ENCODE data around the gene PPP1R12C.
"Not testable (repeated sequence)": the region's sequence is repeated elsewhere in the genome, so short reads cannot be mapped to it uniquely, and the experiment has no call there.

Gene PPP1R12C

DNA sequence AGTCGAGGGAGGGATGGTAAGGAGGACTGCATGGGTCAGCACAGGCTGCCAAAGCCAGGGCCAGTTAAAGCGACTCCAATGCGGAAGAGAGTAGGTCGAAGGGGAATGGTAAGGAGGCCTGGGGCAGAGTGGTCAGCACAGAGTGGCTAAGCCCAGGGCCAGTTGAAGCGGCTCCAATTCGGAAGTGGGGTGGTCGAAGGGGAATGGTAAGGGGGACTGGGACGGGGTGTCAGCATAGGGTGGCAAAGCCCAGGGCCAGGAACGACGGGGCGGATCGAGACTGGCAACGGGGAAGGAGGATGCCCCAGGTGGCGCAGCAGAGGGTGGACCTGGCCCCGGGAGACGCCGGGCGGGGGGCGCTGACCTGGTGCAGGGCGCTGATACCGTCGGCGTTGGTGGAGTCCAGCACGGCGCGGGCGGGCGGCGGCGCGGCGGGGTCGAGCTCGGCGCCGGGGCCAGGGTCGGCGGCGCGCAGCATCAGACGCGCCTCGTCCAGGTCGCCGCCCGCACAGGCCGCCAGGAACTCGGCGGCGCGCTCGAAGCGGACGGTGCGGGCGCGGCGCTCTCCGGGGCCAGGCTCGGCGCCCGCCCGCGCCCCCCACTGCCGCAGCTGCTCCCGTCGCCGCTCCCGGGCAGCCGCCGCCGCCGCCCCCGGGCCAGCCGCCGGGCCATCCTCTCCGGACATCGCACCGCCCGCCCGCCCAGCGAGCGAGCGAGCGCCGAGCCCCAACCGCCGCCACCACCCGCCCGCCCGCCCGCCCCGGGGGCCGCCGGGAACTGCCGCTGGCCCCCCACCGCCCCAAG, at the start of gene PPP1R12C:
PPP1R12C (minus strand) TSS at position 779 of the 804 bp plus-strand sequence; CDS start at position 685, 94 bp downstream.
- DNase-seq = no peak

GRCh38 chr19:55166530-55167268, 49.3 kb upstream of the PPP1R12C start, which contains the start of gene DNAAF3:
Gene DNAAF3, minus strand, starts transcription at chr19:55166613. Its CDS starts 200 bp downstream, at chr19:55166413.
- peak; percentile 95 for DNase-seq

GRCh38 chr19:55165952-55166529, 48.6 kb upstream of the PPP1R12C start:
- peak; percentile 84 for DNase-seq

DNA sequence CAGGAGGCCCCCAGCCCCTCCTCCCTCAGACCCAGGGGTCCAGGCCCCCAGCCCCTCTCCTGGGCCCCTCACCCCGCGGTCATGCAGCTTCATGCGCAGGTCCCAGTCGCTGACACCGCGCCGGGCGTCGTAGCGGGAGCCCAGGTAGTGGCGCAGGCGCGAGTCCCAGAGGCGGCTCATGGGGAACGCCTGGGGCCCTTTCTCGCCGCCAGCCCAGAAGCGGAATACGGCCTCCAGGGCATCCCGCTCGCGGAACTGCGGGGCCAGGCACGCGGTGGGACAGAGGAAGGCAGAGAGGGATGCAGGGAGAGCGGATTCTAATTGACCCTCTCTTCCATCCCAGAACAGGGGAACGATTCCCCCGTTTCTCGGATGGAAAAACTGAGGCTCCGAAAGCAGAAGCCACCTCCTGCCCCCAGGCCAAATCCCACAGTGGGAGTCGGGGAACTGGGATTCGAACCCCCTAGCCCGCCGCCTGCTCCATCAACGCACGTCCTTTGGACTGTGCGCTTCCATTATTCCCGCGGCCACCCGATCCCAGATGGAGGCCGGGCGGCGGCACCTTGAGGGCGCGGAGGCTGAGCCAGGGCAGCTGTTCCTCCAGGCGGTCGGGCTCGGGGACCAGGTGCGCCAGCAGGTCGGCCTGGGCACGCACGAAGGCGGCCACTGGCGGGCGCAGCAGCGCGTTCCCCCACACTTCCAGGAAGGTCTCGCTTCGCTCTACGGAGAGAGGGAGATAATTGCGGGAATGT, 44.3 kb upstream of the PPP1R12C start:
- DNase-seq = no peak

- DNase-seq = no peak
Measured at GRCh38 chr19:55160986-55161365, 43.5 kb upstream of the PPP1R12C start.

GRCh38 chr19:55160128-55160985, 42.9 kb upstream of the PPP1R12C start:
- DNase-seq = peak; percentile 88

DNA sequence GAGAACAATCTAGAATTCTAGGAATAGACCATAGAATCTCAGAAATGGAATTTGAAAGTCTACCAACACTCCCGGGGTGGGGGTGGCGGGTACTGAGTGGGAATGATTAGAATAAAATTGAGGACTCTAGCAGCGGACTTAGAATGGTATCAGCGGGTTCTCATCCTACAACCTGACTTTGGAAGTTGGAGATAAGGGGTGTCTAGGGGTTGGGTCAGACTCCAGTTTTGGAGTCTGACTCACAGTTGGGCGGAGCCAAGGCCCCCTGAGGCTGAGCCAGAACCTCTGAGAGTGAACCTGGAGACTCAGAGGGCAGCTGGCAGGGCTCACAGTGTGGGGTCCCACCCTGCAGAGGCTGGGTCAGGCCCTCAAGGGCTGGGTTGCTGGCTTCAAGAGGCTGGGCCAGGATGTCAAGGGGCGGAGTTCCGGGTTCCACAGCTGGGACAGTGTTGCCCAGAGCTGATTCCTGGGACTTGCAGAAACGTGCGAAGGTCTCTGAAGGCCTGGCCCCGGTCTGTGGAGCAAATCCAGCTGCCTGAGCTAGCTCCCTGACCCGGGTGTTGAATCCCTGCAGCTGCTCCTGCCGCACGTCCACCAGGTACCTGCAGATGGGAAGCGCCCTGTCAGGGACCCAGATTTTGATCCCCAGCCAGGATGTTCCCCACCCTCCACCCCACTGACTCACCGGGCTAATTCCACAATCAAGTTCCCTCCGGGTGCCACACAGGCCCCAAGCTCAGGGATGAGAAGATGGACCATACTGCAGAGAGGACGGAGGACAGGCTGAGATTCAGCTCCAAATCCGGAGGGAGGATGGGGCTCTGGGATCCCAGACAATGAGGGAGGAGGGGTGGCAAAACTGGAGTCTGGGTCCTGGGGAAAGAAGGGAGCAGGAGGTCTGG, 41.7 kb upstream of the PPP1R12C start:
- DNase-seq = no peak

- no peak for DNase-seq
Measured at GRCh38 chr19:55158423-55158822, 41.0 kb upstream of the PPP1R12C start.

DNA sequence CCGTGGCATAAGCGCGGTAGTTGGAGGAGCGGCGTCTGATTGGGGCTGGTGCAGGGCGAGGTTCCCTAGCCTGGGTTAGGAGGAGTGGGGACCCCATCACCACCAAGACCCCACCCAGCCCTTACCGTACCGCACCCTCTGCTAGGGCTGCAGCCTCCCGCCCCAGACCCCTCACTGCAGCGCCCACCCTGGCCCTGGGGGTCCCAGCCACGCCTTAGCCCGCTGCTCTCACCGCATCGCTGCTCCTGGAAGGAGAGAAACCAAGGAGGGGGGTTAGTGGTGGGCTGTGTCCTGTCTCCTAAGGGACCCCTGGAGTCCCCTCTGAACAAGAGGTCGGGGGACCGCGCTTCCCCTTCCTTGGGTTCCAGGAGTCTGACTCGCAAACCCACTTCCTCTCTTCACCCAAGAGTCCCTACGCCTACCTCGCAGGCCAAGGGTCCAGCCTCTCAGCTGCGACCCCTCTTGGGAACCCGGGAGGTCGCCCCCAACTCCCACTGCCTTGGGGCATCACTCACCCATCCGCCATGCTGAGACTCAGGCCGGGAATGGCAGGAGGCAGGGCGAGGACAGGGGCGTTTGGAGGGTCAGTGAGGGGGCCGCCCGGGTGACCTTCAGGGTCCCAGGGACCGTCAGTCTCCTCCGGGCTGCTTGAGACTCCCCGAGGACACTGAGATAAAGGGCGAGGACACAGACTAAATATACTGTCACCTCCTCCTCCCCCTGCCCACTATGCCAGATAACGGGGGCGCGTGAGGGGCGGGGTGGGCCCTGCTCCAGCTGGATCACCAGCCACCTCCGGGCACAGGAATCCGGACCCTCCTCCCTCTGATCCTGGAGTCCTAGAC, 39.8 kb upstream of the PPP1R12C start, which contains the start of gene TNNI3:
TNNI3 (minus strand) TSS at position 669 of the 845 bp plus-strand sequence; CDS start at position 526, 143 bp downstream.
- DNase-seq = no peak

DNA sequence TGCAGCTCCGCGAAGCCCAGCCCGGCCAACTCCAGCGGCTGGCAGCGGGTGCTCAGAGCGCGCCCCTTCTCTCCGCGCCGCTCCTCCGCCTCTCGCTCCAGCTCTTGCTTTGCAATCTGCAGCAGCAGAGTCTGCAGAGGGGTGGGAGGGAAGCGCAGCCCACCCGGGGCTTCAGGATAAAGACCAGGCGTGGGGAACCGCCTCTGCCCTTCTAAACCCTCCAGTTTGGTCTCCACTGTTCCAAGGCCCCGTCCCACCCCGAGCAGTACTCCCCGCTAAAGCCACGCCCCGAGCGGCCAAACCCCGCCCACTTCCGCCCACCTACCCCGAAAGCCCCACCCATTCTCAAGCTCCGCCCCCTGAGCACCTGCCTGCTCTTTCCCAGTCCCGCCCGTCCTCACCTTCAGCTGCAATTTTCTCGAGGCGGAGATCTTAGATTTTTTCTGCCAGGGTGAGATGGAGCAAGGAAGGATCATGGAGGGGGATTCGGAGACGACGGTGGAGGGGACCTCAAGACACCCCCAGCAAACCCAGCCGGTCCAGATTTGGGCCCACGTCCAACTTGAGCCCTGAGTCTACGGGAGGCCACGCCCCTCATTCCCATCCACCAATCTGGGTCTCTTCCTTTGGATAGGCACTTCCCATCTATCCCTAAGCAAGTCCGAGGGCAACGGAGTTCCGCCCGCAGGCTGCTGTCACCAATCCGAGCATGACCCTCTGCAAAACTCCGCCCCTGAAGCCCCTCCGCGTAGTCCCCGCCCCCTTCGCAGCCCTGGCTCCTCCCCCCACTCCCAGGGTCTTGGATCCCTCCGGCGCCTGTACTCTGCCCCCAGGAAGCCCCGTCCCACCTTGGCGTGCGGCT, 39.0 kb upstream of the PPP1R12C start:
- no peak for DNase-seq

DNA sequence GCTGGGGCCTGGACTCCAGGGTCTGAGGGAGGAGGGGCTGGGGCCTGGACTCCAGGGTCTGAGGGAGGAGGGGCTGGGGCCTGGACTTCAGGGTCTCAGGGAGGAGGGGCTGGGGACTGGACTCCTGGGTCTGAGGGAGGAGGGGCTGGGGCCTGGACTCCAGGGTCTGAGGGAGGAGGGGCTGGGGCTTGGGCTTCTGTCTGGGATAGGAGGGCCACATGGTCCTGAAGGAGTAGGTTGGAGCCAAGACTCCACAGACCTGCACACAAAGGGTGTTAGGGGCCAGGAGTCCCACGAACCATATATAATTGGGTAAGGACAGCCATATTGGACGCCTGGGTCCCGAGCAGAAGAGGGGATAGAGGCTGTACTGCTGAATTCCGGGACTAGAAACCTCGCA, 38.3 kb upstream of the PPP1R12C start:
- DNase-seq = not testable (repeated sequence)

DNA sequence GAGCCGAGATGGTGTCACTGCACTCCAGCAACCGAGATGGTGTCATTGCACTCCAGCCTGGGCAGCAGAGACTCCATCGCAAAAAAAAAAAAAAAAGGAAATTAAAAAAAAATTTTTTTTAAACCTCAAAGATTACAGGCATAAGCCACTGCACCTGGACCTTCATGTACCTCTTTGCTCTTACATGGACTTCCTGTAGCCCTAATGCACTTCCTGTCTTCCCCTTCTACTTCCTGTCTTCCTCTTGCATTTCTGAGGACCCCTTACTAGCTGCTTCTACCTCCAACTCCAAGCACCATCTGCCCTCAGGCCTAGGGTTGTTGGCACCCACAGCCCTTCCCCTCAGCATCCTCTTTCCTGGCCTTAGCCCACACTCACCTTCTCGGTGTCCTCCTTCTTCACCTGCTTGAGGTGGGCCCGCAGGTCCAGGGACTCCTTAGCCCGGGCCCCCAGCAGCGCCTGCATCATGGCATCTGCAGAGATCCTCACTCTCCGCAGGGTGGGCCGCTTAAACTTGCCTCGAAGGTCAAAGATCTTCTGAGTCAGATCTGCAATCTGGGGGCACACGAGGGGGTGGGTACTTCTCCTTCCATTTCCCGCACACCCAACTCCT, 36.3 kb upstream of the PPP1R12C start:
- no peak for DNase-seq

DNA sequence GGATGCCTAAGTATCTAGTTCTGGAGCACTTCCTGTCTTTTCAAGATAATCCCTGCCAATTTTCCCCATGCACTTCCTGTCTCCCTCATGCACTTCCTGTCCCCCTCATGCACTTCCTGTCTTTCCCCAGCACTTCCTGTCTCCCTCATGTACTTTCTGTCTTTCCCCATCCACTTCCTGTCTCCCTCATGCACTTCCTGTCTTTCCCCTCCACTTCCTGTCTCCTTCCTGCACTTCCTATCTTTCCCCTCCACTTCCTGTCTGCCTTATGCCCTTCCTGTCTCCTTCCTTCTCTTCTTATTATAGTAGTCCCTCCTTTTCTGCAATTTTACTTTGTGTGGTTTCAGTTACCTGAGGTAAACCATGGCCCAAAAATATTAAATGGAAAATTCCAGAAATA, 34.6 kb upstream of the PPP1R12C start:
- DNase-seq = no peak

DNA sequence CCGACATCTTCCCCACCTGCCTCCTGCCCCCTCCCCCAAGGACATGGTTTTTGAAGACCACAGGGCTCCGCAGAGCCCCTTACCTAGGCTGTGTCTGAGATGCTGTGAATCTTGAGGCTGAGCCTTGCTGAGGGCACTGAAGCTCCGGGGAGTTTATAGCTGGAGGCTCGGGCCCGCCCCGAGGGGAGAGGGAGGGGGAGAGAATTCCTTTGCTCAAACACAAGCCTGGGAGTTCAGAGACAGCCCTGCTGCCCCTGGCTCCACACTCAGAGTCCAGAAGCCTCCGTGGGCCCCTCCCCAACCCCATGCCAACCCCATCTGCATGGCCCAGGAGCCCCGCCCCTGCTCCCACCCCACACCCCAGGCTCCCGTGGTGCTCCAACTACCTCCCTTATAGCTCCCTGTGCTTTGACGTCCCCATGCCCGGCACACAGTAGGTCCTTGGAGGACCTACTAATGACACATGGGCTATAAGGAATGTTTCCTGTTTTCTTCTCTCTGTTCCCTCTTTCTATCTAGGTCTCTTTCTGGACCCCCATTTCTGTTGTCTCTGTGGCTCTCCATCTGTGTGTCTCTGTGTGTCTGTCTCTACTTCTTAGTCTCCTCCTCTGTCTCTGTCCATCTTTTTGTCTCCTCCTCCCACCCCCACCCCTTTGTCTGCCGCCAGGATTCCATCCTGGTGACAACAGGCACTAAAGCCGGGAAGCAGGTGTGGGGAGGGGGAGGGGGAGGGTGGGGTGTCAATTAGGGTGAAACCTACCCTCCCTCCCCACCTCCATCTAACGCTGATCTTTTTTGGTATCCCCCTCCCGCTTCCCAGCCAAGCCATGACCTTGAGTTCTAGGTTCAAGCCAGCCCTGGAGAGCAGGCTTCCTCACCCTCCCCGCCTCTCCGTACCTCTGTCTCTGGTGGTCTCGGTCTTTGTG, 31.9 kb upstream of the PPP1R12C start, which contains the start of gene TNNT1:
TNNT1 (minus strand) TSS at position 129 of the 926 bp plus-strand sequence. CDS start 2,049 bp downstream, outside the sequence.
- no peak for DNase-seq

DNA sequence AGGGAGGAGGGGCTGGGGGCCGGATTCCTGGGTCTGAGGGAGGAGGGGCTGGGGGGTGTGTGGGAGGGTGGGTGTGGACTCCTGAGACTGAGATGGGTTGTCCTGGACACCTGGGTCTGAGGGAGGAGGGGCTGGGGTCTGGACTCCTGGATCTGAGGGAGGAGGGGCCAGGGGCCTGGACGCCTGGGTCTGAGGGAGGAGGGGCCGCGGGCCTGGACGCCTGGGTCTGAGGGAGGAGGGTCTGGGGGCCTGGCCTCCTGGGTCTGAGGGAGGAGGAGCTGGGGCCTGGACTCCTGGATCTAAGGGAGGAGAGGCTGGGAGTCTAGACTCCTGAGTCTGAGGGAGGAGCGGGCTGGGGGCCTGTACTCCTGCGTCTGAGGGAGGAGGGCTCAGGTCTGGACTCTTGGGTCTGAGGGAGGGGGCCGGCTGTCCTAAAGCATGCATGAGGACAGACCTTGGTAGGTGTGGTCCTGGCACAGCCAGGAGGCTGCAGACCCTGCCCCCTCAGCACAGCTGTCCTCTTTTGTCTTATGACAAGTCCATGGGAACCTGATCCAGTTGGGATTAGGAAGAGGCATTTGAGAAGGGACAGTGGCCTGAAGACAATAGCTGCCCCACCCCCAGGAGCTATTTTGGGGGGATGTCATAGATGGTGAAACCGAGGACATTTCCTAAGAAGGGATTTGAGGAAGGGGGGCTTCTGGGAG, 30.3 kb upstream of the PPP1R12C start:
- DNase-seq = no peak

DNA sequence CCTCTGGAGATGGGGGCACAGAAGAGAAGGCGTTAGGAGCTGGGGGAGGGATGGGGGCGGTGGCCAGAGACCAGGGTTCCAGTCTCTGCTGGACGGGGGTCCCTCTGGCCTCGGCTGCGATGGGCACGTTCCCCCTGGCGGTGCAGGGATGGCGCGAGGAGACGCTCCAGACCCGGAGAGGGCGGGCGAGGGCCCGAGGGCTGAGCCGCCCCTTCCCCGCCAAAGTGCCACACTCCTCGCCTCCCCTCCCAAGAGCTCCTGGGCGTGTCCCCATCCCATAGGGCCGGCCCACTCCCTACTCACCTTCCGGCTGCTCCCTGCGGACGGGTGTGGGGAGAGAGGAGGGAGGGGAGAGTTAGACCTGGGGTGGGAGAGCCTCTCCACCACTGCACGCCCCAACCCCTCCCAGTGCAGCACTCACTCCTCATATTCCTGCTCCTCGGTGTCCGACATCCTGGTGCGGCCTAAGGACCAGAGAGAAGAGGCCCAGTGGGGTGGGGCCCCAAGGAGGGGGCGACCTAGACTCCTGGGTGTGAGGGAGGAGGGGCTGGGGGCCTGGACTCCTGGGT, 29.4 kb upstream of the PPP1R12C start:
- DNase-seq = peak; percentile 66

Data from GDM1 (cell line).